Type B pancreatic cell (in vitro differentiated cells): Measurements from ENCODE around the gene IGF1R. TPM values are rescaled to one million over a fixed set of nuclear protein-coding genes. Genes with fewer than 3 reads are reported as not detected.

Source experiments
- DNase-seq: peaks from one replicate; pipeline ENCODE4 v3.0.0; 2021; ENCODE audit warnings: mixed read lengths; ENCODE audit not compliant: unreplicated experiment; ENCODE audit errors: extremely low spot score
- H3K27ac Mint-ChIP-seq: 2 replicates; pipeline ENCODE4 v1.8.0; 2021; ENCODE audit warnings: mild to moderate bottlenecking, mixed read lengths
- H3K27me3 Mint-ChIP-seq: 2 replicates; pipeline ENCODE4 v1.8.0; 2021; ENCODE audit warnings: mixed read lengths
- H3K36me3 Mint-ChIP-seq: 2 replicates; pipeline ENCODE4 v1.8.0; 2021; ENCODE audit warnings: mixed read lengths
- H3K4me1 Mint-ChIP-seq: one replicate; pipeline ENCODE4 v1.8.0; 2021; ENCODE audit warnings: mixed read lengths; ENCODE audit not compliant: unreplicated experiment
- H3K4me3 Mint-ChIP-seq: 2 replicates; pipeline ENCODE4 v1.8.0; 2021; ENCODE audit warnings: mild to moderate bottlenecking, mixed read lengths
- H3K9me3 Mint-ChIP-seq: 2 replicates; pipeline ENCODE4 v1.8.0; 2021; ENCODE audit warnings: mixed read lengths
- CTCF ChIP-seq: fragments of 200-600 bp; sonication (generic); conservative IDR thresholded peaks from 2 replicates; pipeline ENCODE4 v1.5.0; 2021; ENCODE audit warnings: antibody characterized with exemption, mild to moderate bottlenecking
- total RNA-seq: library from RNA; stranded (reverse); gene quantifications from 2 replicates; pipeline ENCODE4 v1.2.1, GENCODE V29; 2021; ENCODE audit warnings: low replicate concordance

The IGF1R gene
- total RNA-seq, 1 donor from 2014 or later, result 87.1 TPM

- TF ChIP-seq CTCF, result no peak
- H3K36me3 Mint-ChIP-seq, result no peaks in the 10 kb centered on the region
- H3K4me1 Mint-ChIP-seq, result peaks cover 6% of the 10 kb centered on the region
- H3K9me3 Mint-ChIP-seq, result peaks cover 3% of the 10 kb centered on the region
- H3K27ac Mint-ChIP-seq, result no peak overlapping the region
- no peak for DNase-seq
- no peak overlapping the region for H3K4me3 Mint-ChIP-seq
- H3K27me3 Mint-ChIP-seq, result peaks cover 3% of the 10 kb centered on the region
These were observed 320.2 kb downstream of the IGF1R start for GRCh38 chr15:98968576-98968975.

GRCh38 chr15:98969126-98969735 lies 320.9 kb downstream of the IGF1R start:
- Mint-ChIP-seq H3K4me3 (no peak overlapping the region), H3K27ac (no peak overlapping the region), H3K4me1 (peaks cover 6% of the 10 kb centered on the region), H3K36me3 (no peaks in the 10 kb centered on the region), H3K27me3 (peaks cover 3% of the 10 kb centered on the region), H3K9me3 (peaks cover 3% of the 10 kb centered on the region)
- no peak for DNase-seq
- no peak for TF ChIP-seq CTCF

DNA sequence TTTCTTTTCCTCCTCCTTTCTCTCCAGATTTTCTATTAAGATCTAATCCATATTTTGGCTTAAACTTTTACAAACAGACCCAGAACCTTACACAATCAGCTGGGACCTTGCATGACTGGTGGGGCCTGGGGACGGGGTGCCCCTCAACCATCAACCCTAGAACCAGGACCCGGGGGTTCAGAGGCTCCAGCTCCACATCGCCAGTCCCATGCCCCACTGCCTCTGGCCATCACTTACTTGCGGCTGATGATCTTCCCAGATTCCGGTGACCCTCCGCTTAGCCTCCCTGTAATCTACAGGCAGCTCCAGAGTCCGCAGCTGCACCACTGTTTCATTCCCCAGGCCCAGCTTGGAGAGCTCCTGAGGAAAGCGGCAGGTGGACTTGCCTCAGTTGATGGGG lies 322.5 kb downstream of the IGF1R start:
- Mint-ChIP-seq H3K4me3 (no peak overlapping the region), H3K9me3 (peaks cover 3% of the 10 kb centered on the region), H3K27me3 (peaks cover 3% of the 10 kb centered on the region), H3K4me1 (peaks cover 4% of the 10 kb centered on the region), H3K27ac (no peak overlapping the region), H3K36me3 (no peaks in the 10 kb centered on the region)
- no peak for TF ChIP-seq CTCF
- DNase-seq, result no peak

GRCh38 chr15:98976500-98976899 lies 328.2 kb downstream of the IGF1R start:
- no peaks in the 10 kb centered on the region for H3K4me1 Mint-ChIP-seq
- no peak overlapping the region for H3K27ac Mint-ChIP-seq
- TF ChIP-seq CTCF, result no peak
- H3K4me3 Mint-ChIP-seq, result no peak overlapping the region
- no peak for DNase-seq
- no peaks in the 10 kb centered on the region for H3K27me3 Mint-ChIP-seq
- no peaks in the 10 kb centered on the region for H3K36me3 Mint-ChIP-seq
- H3K9me3 Mint-ChIP-seq, result no peaks in the 10 kb centered on the region

DNA sequence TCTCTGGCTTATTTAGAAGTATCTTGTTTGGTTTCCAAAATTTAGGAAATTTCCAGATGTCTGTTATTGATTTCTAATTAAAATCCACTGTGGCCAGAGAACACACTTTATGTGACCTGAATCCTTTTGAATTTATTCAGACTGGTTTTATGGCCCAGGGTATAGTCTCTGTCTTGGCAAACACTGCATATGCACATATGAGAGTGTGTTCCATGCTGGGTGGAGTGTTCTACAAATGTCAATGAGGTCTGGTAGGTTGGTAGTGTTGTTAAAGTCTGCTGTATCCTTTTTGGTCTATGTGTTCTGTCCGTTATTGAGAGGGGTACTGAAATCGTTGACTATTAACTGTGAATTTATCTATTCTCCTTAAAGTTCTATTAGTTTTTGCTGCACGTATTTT lies 329.1 kb downstream of the IGF1R start:
- Mint-ChIP-seq H3K27ac (no peak overlapping the region), H3K36me3 (no peaks in the 10 kb centered on the region), H3K27me3 (no peaks in the 10 kb centered on the region), H3K4me1 (no peaks in the 10 kb centered on the region), H3K9me3 (no peaks in the 10 kb centered on the region), H3K4me3 (no peak overlapping the region)
- no peak for DNase-seq
- no peak for TF ChIP-seq CTCF

- no peak for DNase-seq
- Mint-ChIP-seq H3K36me3 (no peaks in the 10 kb centered on the region), H3K4me3 (no peak overlapping the region), H3K27me3 (no peaks in the 10 kb centered on the region), H3K4me1 (no peaks in the 10 kb centered on the region), H3K27ac (no peak overlapping the region), H3K9me3 (no peaks in the 10 kb centered on the region)
- no peak for TF ChIP-seq CTCF
These were observed 329.8 kb downstream of the IGF1R start for GRCh38 chr15:98978153-98978552.
